ENCODE results near the gene CUL1.

- TF ChIP-seq, protein P1, sequence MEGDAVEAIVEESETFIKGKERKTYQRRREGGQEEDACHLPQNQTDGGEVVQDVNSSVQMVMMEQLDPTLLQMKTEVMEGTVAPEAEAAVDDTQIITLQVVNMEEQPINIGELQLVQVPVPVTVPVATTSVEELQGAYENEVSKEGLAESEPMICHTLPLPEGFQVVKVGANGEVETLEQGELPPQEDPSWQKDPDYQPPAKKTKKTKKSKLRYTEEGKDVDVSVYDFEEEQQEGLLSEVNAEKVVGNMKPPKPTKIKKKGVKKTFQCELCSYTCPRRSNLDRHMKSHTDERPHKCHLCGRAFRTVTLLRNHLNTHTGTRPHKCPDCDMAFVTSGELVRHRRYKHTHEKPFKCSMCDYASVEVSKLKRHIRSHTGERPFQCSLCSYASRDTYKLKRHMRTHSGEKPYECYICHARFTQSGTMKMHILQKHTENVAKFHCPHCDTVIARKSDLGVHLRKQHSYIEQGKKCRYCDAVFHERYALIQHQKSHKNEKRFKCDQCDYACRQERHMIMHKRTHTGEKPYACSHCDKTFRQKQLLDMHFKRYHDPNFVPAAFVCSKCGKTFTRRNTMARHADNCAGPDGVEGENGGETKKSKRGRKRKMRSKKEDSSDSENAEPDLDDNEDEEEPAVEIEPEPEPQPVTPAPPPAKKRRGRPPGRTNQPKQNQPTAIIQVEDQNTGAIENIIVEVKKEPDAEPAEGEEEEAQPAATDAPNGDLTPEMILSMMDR (conservative IDR thresholded peaks at IDR 0.05 in 1 of 2, IDR thresholded peaks at IDR 0.05 in 1 of 2; ENCODE audit: extremely low read depth in 1 of 2, insufficient read depth in 1 of 2, low read depth in 1 of 2, low read length in 2 of 2), result no peak
- TF ChIP-seq EZH2 (IDR thresholded peaks at IDR 0.05; ENCODE audit: borderline replicate concordance, low read length), result no peak
Measured at GRCh38 chr7:148714498-148714897, 15.8 kb downstream of the CUL1 start.
